ENCODE data around the gene TTC8. TPM values are rescaled to one million over a fixed set of nuclear protein-coding genes. Genes with fewer than 3 reads are reported as not detected.

TTC8 gene
- total RNA-seq, 1 experiment from 2014 or later, result 25.7 TPM

- H3K27me3 ChIP-seq (replicated peaks), result no peaks in the 10 kb centered on the region
- peak in 1 of 2 experiments; percentile 71 for DNase-seq (ENCODE audit: low read depth in 1 of 2, low spot score in 2 of 2)
- H3K4me3 ChIP-seq, result no peak overlapping the region
- no peaks in the 10 kb centered on the region for H3K36me3 ChIP-seq
- peaks cover 38% of the 10 kb centered on the region for H3K4me1 ChIP-seq (replicated peaks)
- H3K9me3 ChIP-seq (replicated peaks), result no peaks in the 10 kb centered on the region
- peak overlapping the region; percentile 67 for H3K27ac ChIP-seq
These were observed 10.5 kb downstream of the TTC8 start for GRCh38 chr14:88834883-88835431.

GRCh38 chr14:88835661-88836060 lies 11.2 kb downstream of the TTC8 start:
- DNase-seq (ENCODE audit: low read depth in 1 of 2, low spot score in 2 of 2), result no peak
- H3K4me1 ChIP-seq (replicated peaks), result peaks cover 38% of the 10 kb centered on the region

GRCh38 chr14:88837495-88837894 lies 13.0 kb downstream of the TTC8 start:
- Histone ChIP-seq H3K9me3 (replicated peaks) (no peaks in the 10 kb centered on the region), H3K4me3 (no peak overlapping the region), H3K27me3 (replicated peaks) (no peaks in the 10 kb centered on the region), H3K27ac (no peak overlapping the region), H3K4me1 (replicated peaks) (peaks cover 34% of the 10 kb centered on the region), H3K36me3 (no peaks in the 10 kb centered on the region; the same call in 1 of the 2 replicates)
- no peak for DNase-seq (ENCODE audit: low read depth in 1 of 2, low spot score in 2 of 2)

More at GRCh38 chr14:88835661-88836060, 11.2 kb downstream of the TTC8 start:
- Histone ChIP-seq H3K36me3 (no peaks in the 10 kb centered on the region), H3K4me3 (no peak overlapping the region), H3K9me3 (replicated peaks) (no peaks in the 10 kb centered on the region), H3K27me3 (replicated peaks) (no peaks in the 10 kb centered on the region), H3K27ac (peak overlapping the region; percentile 67)

DNA sequence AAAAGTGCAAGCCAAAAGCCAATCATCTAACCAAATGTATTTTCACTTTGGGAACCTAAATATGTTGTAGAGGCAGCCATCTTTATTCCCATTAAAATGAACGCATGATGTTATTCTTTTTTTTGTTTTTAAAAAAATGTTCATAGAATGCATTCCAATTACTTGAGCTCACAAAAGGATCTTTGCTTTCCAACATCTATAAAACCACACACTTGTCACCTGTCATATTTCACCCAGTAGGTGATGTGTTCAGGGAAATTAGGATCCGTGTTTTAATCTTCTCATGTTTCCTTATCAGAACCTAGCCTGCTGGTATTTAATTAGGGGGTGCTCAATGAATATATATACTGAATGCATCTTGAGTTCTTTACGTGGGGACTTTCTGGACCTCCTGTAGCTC lies 13.6 kb downstream of the TTC8 start:
- Histone ChIP-seq H3K36me3 (no peaks in the 10 kb centered on the region; the same call in 1 of the 2 replicates), H3K4me3 (no peak overlapping the region), H3K9me3 (replicated peaks) (no peaks in the 10 kb centered on the region), H3K27me3 (replicated peaks) (no peaks in the 10 kb centered on the region), H3K27ac (no peak overlapping the region), H3K4me1 (replicated peaks) (peaks cover 35% of the 10 kb centered on the region)
- no peak for DNase-seq (ENCODE audit: low read depth in 1 of 2, low spot score in 2 of 2)

GRCh38 chr14:88840926-88841325 lies 16.5 kb downstream of the TTC8 start:
- H3K4me3 ChIP-seq, result no peak overlapping the region
- H3K36me3 ChIP-seq, result no peaks in the 10 kb centered on the region; the same call in 1 of the 2 replicates

GRCh38 chr14:88841741-88842140 lies 17.3 kb downstream of the TTC8 start:
- Histone ChIP-seq H3K9me3 (replicated peaks) (no peaks in the 10 kb centered on the region), H3K27ac (no peak overlapping the region), H3K4me1 (replicated peaks) (peaks cover 10% of the 10 kb centered on the region), H3K36me3 (no peaks in the 10 kb centered on the region; the same call in 1 of the 2 replicates), H3K4me3 (no peak overlapping the region), H3K27me3 (replicated peaks) (no peaks in the 10 kb centered on the region)
- no peak for DNase-seq (ENCODE audit: low read depth in 1 of 2, low spot score in 2 of 2)

More at GRCh38 chr14:88840926-88841325, 16.5 kb downstream of the TTC8 start:
- H3K4me1 ChIP-seq (replicated peaks), result peaks cover 10% of the 10 kb centered on the region
- no peaks in the 10 kb centered on the region for H3K9me3 ChIP-seq (replicated peaks)
- DNase-seq (ENCODE audit: low read depth in 1 of 2, low spot score in 2 of 2), result no peak
- H3K27me3 ChIP-seq (replicated peaks), result no peaks in the 10 kb centered on the region
- H3K27ac ChIP-seq, result no peak overlapping the region

GRCh38 chr14:88842414-88842813 lies 18.0 kb downstream of the TTC8 start:
- DNase-seq (ENCODE audit: low read depth in 1 of 2, low spot score in 2 of 2), result no peak
- Histone ChIP-seq H3K27me3 (replicated peaks) (no peaks in the 10 kb centered on the region), H3K4me3 (no peak overlapping the region), H3K36me3 (no peaks in the 10 kb centered on the region; the same call in 1 of the 2 replicates), H3K9me3 (replicated peaks) (no peaks in the 10 kb centered on the region), H3K4me1 (replicated peaks) (peaks cover 10% of the 10 kb centered on the region), H3K27ac (no peak overlapping the region; the same call in 1 of the 2 replicates)

DNA sequence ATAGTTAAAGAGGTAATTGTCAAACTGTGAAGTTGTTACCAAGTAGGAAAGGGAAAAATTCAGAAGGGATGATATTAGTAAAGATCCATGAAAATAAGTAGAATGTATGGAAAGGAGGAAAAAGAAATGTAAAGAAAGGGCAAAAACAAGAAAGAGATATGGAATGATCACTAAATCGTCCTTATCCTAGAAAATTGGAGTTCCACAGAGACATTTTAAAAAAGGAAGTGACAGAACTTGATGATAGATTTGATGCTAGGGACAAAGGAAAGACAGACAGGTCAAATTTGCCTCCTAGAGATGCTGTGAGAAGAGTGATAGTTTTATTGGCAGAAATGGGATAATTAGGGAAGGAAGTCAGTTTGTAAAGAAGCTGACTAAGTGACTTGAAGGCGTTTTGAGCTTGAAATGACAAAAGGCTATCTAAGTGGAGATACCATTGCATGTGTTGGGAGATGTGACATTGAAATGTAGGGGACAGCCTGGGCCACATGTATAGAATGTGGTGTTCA lies 20.6 kb downstream of the TTC8 start:
- Histone ChIP-seq H3K4me1 (replicated peaks) (peaks cover 21% of the 10 kb centered on the region), H3K36me3 (no peaks in the 10 kb centered on the region; the same call in 1 of the 2 replicates), H3K9me3 (replicated peaks) (no peaks in the 10 kb centered on the region), H3K27ac (no peak overlapping the region), H3K27me3 (replicated peaks) (no peaks in the 10 kb centered on the region), H3K4me3 (no peak overlapping the region)
- DNase-seq (ENCODE audit: low read depth in 1 of 2, low spot score in 2 of 2), result no peak

GRCh38 chr14:88848571-88848970 lies 24.1 kb downstream of the TTC8 start:
- Histone ChIP-seq H3K36me3 (no peaks in the 10 kb centered on the region), H3K4me1 (replicated peaks) (peaks cover 11% of the 10 kb centered on the region), H3K27me3 (replicated peaks) (no peaks in the 10 kb centered on the region), H3K9me3 (replicated peaks) (no peaks in the 10 kb centered on the region), H3K4me3 (no peak overlapping the region), H3K27ac (peak overlapping the region; percentile 68)
- DNase-seq (ENCODE audit: low read depth in 1 of 2, low spot score in 2 of 2), result peak in 1 of 2 experiments; percentile 19

- Histone ChIP-seq H3K4me3 (no peak overlapping the region), H3K4me1 (replicated peaks) (peaks cover 11% of the 10 kb centered on the region), H3K9me3 (replicated peaks) (no peaks in the 10 kb centered on the region), H3K36me3 (no peaks in the 10 kb centered on the region), H3K27ac (no peak overlapping the region), H3K27me3 (replicated peaks) (no peaks in the 10 kb centered on the region)
- no peak for DNase-seq (ENCODE audit: low read depth in 1 of 2, low spot score in 2 of 2)
These were observed 25.3 kb downstream of the TTC8 start for GRCh38 chr14:88849716-88850115.

- no peaks in the 10 kb centered on the region for H3K9me3 ChIP-seq (replicated peaks)
- peaks cover 21% of the 10 kb centered on the region for H3K4me1 ChIP-seq (replicated peaks)
- H3K27me3 ChIP-seq (replicated peaks), result no peaks in the 10 kb centered on the region
- H3K27ac ChIP-seq, result no peak overlapping the region
- no peak for DNase-seq (ENCODE audit: low read depth in 1 of 2, low spot score in 2 of 2)
- no peak overlapping the region for H3K4me3 ChIP-seq
- H3K36me3 ChIP-seq, result no peaks in the 10 kb centered on the region
These were observed 27.1 kb downstream of the TTC8 start for GRCh38 chr14:88851587-88851986.

- no peak overlapping the region for H3K4me3 ChIP-seq
These were observed 28.2 kb downstream of the TTC8 start for GRCh38 chr14:88852632-88853031.

GRCh38 chr14:88853129-88853528 lies 28.7 kb downstream of the TTC8 start:
- Histone ChIP-seq H3K4me3 (no peak overlapping the region), H3K36me3 (no peaks in the 10 kb centered on the region), H3K27me3 (replicated peaks) (no peaks in the 10 kb centered on the region), H3K4me1 (replicated peaks) (peaks cover 36% of the 10 kb centered on the region), H3K27ac (no peak overlapping the region), H3K9me3 (replicated peaks) (no peaks in the 10 kb centered on the region)
- no peak for DNase-seq (ENCODE audit: low read depth in 1 of 2, low spot score in 2 of 2)

More at GRCh38 chr14:88852632-88853031, 28.2 kb downstream of the TTC8 start:
- DNase-seq (ENCODE audit: low read depth in 1 of 2, low spot score in 2 of 2), result no peak
- Histone ChIP-seq H3K27me3 (replicated peaks) (no peaks in the 10 kb centered on the region), H3K27ac (no peak overlapping the region), H3K4me1 (replicated peaks) (peaks cover 31% of the 10 kb centered on the region), H3K36me3 (no peaks in the 10 kb centered on the region), H3K9me3 (replicated peaks) (no peaks in the 10 kb centered on the region)

DNA sequence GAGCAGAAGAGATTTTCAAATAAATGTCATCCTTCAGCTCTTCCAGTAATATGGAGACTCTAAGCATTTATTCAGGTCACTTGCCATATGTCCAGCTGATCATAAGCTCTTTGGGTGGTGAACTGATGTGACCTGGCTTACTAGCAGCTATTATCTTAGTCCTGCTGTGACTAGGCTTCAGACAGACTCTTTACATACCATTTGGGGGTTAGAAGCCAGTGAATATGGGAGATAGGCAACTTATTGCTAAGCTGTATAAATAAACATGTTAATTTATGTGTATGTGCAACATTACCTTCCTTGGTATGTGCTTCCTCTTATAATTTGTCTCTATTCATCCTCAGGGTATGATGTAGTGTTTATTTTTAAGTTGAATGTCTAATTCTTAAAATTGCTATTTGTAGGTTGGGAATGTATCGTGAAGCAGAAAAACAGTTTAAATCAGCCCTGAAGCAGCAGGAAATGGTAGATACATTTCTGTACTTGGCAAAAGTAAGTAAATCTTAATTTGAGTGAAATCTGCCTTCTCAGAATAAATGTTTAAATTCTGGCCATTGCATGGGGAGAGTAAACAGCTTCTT lies 32.4 kb downstream of the TTC8 start:
- peak in 1 of 2 experiments; percentile 64 for DNase-seq (ENCODE audit: low read depth in 1 of 2, low spot score in 2 of 2)
- H3K36me3 ChIP-seq, result peaks cover 11% of the 10 kb centered on the region
- H3K4me3 ChIP-seq, result no peak overlapping the region
- peaks cover 25% of the 10 kb centered on the region for H3K4me1 ChIP-seq (replicated peaks)
- peak overlapping the region; percentile 58 for H3K27ac ChIP-seq
- H3K27me3 ChIP-seq (replicated peaks), result no peaks in the 10 kb centered on the region
- H3K9me3 ChIP-seq (replicated peaks), result no peaks in the 10 kb centered on the region
